HL-60 (cell line): Measurements from ENCODE around the gene RAP1A.

Source experiments
- POLR2AphosphoS5 ChIP-seq: IDR thresholded peaks from 2 replicates; pipeline ENCODE4 v1.6.1; 2012; ENCODE audit warnings: low read depth
- TF ChIP-seq, protein P1 (sequence below): IDR thresholded peaks from 2 replicates; pipeline ENCODE4 v1.6.1; 2012; ENCODE audit warnings: low read depth; ENCODE audit not compliant: insufficient replicate concordance
- TF ChIP-seq, protein P2 (sequence below): IDR thresholded peaks from one replicate; pipeline ENCODE4 v1.5.1; 2011; ENCODE audit warnings: low read length, control low read depth, inconsistent platforms; ENCODE audit not compliant: insufficient read depth

DNA sequence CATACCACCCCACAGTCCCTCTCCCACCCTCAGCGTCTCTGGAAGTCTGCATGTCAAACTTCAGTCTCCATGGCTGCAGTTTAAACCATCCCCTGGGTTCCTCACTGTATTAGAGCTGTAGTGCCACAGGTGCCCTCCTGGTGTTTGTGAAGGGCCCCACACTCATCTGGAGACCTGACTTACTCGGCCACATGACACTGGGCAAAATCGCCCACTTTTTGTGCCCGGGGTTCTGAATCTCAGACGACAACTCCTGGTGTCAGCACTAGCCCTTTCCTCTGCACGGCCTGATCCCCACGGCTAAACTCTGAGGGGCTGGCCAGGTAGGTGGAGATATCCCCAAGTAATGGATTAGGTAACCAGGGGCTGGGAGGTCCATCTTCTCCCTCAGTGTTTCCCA is 113.1 kb downstream of the RAP1A start:
- TF ChIP-seq, protein P1, sequence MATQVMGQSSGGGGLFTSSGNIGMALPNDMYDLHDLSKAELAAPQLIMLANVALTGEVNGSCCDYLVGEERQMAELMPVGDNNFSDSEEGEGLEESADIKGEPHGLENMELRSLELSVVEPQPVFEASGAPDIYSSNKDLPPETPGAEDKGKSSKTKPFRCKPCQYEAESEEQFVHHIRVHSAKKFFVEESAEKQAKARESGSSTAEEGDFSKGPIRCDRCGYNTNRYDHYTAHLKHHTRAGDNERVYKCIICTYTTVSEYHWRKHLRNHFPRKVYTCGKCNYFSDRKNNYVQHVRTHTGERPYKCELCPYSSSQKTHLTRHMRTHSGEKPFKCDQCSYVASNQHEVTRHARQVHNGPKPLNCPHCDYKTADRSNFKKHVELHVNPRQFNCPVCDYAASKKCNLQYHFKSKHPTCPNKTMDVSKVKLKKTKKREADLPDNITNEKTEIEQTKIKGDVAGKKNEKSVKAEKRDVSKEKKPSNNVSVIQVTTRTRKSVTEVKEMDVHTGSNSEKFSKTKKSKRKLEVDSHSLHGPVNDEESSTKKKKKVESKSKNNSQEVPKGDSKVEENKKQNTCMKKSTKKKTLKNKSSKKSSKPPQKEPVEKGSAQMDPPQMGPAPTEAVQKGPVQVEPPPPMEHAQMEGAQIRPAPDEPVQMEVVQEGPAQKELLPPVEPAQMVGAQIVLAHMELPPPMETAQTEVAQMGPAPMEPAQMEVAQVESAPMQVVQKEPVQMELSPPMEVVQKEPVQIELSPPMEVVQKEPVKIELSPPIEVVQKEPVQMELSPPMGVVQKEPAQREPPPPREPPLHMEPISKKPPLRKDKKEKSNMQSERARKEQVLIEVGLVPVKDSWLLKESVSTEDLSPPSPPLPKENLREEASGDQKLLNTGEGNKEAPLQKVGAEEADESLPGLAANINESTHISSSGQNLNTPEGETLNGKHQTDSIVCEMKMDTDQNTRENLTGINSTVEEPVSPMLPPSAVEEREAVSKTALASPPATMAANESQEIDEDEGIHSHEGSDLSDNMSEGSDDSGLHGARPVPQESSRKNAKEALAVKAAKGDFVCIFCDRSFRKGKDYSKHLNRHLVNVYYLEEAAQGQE: no peak
- TF ChIP-seq, protein P2, sequence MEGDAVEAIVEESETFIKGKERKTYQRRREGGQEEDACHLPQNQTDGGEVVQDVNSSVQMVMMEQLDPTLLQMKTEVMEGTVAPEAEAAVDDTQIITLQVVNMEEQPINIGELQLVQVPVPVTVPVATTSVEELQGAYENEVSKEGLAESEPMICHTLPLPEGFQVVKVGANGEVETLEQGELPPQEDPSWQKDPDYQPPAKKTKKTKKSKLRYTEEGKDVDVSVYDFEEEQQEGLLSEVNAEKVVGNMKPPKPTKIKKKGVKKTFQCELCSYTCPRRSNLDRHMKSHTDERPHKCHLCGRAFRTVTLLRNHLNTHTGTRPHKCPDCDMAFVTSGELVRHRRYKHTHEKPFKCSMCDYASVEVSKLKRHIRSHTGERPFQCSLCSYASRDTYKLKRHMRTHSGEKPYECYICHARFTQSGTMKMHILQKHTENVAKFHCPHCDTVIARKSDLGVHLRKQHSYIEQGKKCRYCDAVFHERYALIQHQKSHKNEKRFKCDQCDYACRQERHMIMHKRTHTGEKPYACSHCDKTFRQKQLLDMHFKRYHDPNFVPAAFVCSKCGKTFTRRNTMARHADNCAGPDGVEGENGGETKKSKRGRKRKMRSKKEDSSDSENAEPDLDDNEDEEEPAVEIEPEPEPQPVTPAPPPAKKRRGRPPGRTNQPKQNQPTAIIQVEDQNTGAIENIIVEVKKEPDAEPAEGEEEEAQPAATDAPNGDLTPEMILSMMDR: no peak
- TF ChIP-seq POLR2AphosphoS5: no peak
